Cerebellar nuclear complex (tissue), 1 donor: Measurements from ENCODE around the gene SYNE1.
"Not testable (repeated sequence)": the region's sequence is repeated elsewhere in the genome, so short reads cannot be mapped to it uniquely, and the experiment has no call there.

Experiments used
- DNase-seq, 2 experiments: peaks; one replicate each; lab custom pipeline; 2025; lab: John Stamatoyannopoulos, UW

Gene SYNE1

GRCh38 chr6:152423216-152424103 is 213.7 kb downstream of the SYNE1 start:
- DNase-seq: no peak

GRCh38 chr6:152421496-152421895 is 215.7 kb downstream of the SYNE1 start:
- DNase-seq: not testable (repeated sequence)

GRCh38 chr6:152420696-152421095 is 216.5 kb downstream of the SYNE1 start:
- no peak for DNase-seq

- DNase-seq: no peak
Measured at GRCh38 chr6:152418551-152418950, 218.6 kb downstream of the SYNE1 start.

- DNase-seq: no peak
Measured at GRCh38 chr6:152416652-152417051, 220.5 kb downstream of the SYNE1 start.

GRCh38 chr6:152404936-152405595 is 232.1 kb downstream of the SYNE1 start:
- DNase-seq: no peak

GRCh38 chr6:152404086-152404857 is 232.9 kb downstream of the SYNE1 start:
- DNase-seq: no peak

- DNase-seq: no peak
Measured at GRCh38 chr6:152402791-152403190, 234.4 kb downstream of the SYNE1 start.

GRCh38 chr6:152401978-152402377 is 235.2 kb downstream of the SYNE1 start:
- no peak for DNase-seq

- no peak for DNase-seq
Measured at GRCh38 chr6:152399399-152399798, 237.8 kb downstream of the SYNE1 start.

GRCh38 chr6:152398993-152399392 is 238.2 kb downstream of the SYNE1 start:
- no peak for DNase-seq

- DNase-seq: no peak
Measured at GRCh38 chr6:152398316-152398715, 238.8 kb downstream of the SYNE1 start.

GRCh38 chr6:152394303-152394702 is 242.9 kb downstream of the SYNE1 start:
- no peak for DNase-seq

GRCh38 chr6:152391179-152391880 is 245.8 kb downstream of the SYNE1 start:
- no peak for DNase-seq

GRCh38 chr6:152387091-152387490 is 250.1 kb downstream of the SYNE1 start:
- no peak for DNase-seq

GRCh38 chr6:152386131-152386530 is 251.0 kb downstream of the SYNE1 start:
- DNase-seq: no peak

- peak; percentile 61 to 87 for DNase-seq
Measured at GRCh38 chr6:152380993-152381898, 255.9 kb downstream of the SYNE1 start.

- DNase-seq: peak in 1 of 2 experiments; percentile 19
Measured at GRCh38 chr6:152380351-152380767, 256.8 kb downstream of the SYNE1 start.

- DNase-seq: no peak
Measured at GRCh38 chr6:152379423-152379822, 257.7 kb downstream of the SYNE1 start.

- DNase-seq: peak in 1 of 2 experiments; percentile 10
Measured at GRCh38 chr6:152378169-152378568, 259.0 kb downstream of the SYNE1 start.

- DNase-seq: no peak
Measured at GRCh38 chr6:152375197-152375596, 262.0 kb downstream of the SYNE1 start.
